ENCODE results near the gene CYB5R4. TPM values are rescaled to one million over a fixed set of nuclear protein-coding genes. Genes with fewer than 3 reads are reported as not detected.

Gene CYB5R4
- total and polyA plus RNA-seq, 2 donors (not counting 1 experiment from before 2014, with no cell fraction given) = 11.8 to 39.6 TPM

DNA sequence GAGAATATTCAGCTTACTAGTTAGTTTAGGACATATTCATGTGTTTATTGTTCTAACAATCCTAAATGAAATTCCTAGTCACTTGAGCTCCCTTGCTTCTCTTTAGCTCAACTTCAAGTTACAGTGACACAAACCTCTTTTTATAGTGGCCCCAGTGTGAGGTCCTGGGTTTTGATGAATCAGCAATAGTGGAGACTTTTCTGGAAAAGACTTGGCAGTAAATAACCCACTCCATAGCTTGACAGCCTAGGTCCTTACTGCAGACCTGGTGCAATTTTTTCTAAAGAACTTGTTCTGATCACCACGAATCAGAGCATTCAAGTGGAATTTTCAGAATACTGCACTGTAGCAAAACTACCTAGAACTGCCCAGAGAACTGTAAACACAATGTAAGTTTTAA lies 13.2 kb upstream of the CYB5R4 start:
- H3K27ac Mint-ChIP-seq = no peak overlapping the region
- 20% methylated on average over 1 of the region's 1 CpG for WGBS (ENCODE audit: insufficient coverage)
- Histone ChIP-seq H3K27ac (ENCODE audit: low read length in 2 of 2) (no peak overlapping the region), H3K4me3 (ENCODE audit: control extremely low read depth in 1 of 5, extremely low read depth in 1 of 5, insufficient read depth in 1 of 5, low read depth in 2 of 5, low read length in 4 of 5) (no peak overlapping the region), H3K9ac (ENCODE audit: low read length) (no peak overlapping the region), H4K20me1 (ENCODE audit: control insufficient read depth, insufficient read depth, low read length, poor library complexity, severe bottlenecking) (no peaks in the 10 kb centered on the region), H3K4me1 (ENCODE audit: control insufficient read depth in 2 of 2, insufficient read depth in 2 of 2, low read length in 2 of 2) (no peaks in the 10 kb centered on the region), H3K36me3 (replicated peaks in 1 of 2; ENCODE audit: control extremely low read depth in 1 of 2, control insufficient read depth in 1 of 2, extremely low read depth in 1 of 2, insufficient read depth in 2 of 2, low read length in 1 of 2) (no peaks in the 10 kb centered on the region), H3K4me2 (replicated peaks; ENCODE audit: low read depth, low read length, poor library complexity, severe bottlenecking) (no peak overlapping the region), H3K79me2 (ENCODE audit: control insufficient read depth, insufficient read depth, low read length) (no peaks in the 10 kb centered on the region), H3K9me3 (ENCODE audit: control extremely low read depth in 1 of 3, control insufficient read depth in 2 of 3, insufficient read depth in 1 of 3, low read length in 2 of 3) (peaks cover 0 to 1% (median 0%) of the 10 kb centered on the region in 3 donors), H3K27me3 (replicated peaks in 1 of 4; ENCODE audit: control extremely low read depth in 1 of 4, control insufficient read depth in 3 of 4, insufficient read depth in 4 of 4, low read length in 3 of 4) (peaks cover 0 to 8% (median 1%) of the 10 kb centered on the region in 4 experiments), H2AFZ (ENCODE audit: insufficient read depth, low read depth, low read length, poor library complexity, severe bottlenecking) (no peak overlapping the region)
- DNase-seq (no peak), ATAC-seq (ENCODE audit: low read depth) (no peak)
- CTCF ChIA-PET = interaction anchor here (1.0 kb wide), 1 partner anchor 123 kb away, joined by 3 read pairs; no protein-coding TSS in a partner anchor
- TF ChIP-seq, protein P1, sequence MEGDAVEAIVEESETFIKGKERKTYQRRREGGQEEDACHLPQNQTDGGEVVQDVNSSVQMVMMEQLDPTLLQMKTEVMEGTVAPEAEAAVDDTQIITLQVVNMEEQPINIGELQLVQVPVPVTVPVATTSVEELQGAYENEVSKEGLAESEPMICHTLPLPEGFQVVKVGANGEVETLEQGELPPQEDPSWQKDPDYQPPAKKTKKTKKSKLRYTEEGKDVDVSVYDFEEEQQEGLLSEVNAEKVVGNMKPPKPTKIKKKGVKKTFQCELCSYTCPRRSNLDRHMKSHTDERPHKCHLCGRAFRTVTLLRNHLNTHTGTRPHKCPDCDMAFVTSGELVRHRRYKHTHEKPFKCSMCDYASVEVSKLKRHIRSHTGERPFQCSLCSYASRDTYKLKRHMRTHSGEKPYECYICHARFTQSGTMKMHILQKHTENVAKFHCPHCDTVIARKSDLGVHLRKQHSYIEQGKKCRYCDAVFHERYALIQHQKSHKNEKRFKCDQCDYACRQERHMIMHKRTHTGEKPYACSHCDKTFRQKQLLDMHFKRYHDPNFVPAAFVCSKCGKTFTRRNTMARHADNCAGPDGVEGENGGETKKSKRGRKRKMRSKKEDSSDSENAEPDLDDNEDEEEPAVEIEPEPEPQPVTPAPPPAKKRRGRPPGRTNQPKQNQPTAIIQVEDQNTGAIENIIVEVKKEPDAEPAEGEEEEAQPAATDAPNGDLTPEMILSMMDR (IDR thresholded peaks at IDR 0.05) = no peak
- TF ChIP-seq EZH2 (IDR thresholded peaks at IDR 0.05; ENCODE audit: borderline replicate concordance, insufficient read depth, low read depth, low read length, poor library complexity, severe bottlenecking) = no peak
- POLR2A ChIA-PET = no interaction called here
- no peak overlapping the region for H3K4me3 Mint-ChIP-seq
- no peaks in the 10 kb centered on the region for H3K4me1 Mint-ChIP-seq
- intact Hi-C loops (cut with micrococcal nuclease) = no loop called here
- H3K27me3 Mint-ChIP-seq = peaks cover 33% of the 10 kb centered on the region
- peaks cover 4% of the 10 kb centered on the region for H3K9me3 Mint-ChIP-seq (ENCODE audit: insufficient read depth)

DNA sequence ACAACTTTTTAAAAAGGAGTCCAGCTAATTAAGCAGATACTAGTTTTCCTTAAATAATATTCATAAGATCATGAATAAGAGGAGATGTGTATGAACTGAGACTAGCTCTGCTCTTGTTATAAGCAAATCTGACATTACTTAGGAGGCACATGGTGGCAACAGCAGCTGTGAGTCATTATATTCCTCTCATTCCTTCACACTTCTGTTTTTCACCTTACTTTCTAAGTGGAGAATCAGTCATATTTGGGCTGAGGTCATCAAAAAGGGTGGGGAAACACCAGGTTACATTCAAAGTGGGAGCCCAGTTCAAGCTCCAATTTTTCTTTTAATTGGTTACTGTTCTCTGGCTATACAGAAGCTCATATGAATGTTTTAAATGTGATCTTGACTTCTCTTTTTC lies 12.3 kb upstream of the CYB5R4 start:
- intact Hi-C loops (cut with micrococcal nuclease) = no loop called here
- Histone ChIP-seq H3K36me3 (replicated peaks in 1 of 2; ENCODE audit: control extremely low read depth in 1 of 2, control insufficient read depth in 1 of 2, extremely low read depth in 1 of 2, insufficient read depth in 2 of 2, low read length in 1 of 2) (no peaks in the 10 kb centered on the region), H3K4me1 (ENCODE audit: control insufficient read depth in 2 of 2, insufficient read depth in 2 of 2, low read length in 2 of 2) (no peaks in the 10 kb centered on the region), H4K20me1 (ENCODE audit: control insufficient read depth, insufficient read depth, low read length, poor library complexity, severe bottlenecking) (no peaks in the 10 kb centered on the region), H3K9me3 (ENCODE audit: control extremely low read depth in 1 of 3, control insufficient read depth in 2 of 3, insufficient read depth in 1 of 3, low read length in 2 of 3) (no peaks in the 10 kb centered on the region), H3K27ac (ENCODE audit: low read length in 2 of 2) (no peak overlapping the region), H2AFZ (ENCODE audit: insufficient read depth, low read depth, low read length, poor library complexity, severe bottlenecking) (no peak overlapping the region), H3K79me2 (ENCODE audit: control insufficient read depth, insufficient read depth, low read length) (no peaks in the 10 kb centered on the region), H3K27me3 (replicated peaks in 1 of 4; ENCODE audit: control extremely low read depth in 1 of 4, control insufficient read depth in 3 of 4, insufficient read depth in 4 of 4, low read length in 3 of 4) (peaks cover 0 to 16% (median 8%) of the 10 kb centered on the region in 4 experiments), H3K4me2 (replicated peaks; ENCODE audit: low read depth, low read length, poor library complexity, severe bottlenecking) (no peak overlapping the region), H3K4me3 (ENCODE audit: control extremely low read depth in 1 of 5, extremely low read depth in 1 of 5, insufficient read depth in 1 of 5, low read depth in 2 of 5, low read length in 4 of 5) (no peak overlapping the region), H3K9ac (ENCODE audit: low read length) (no peak overlapping the region)
- TF ChIP-seq, protein P1 (IDR thresholded peaks at IDR 0.05) = no peak
- no peak for TF ChIP-seq EZH2 (IDR thresholded peaks at IDR 0.05; ENCODE audit: borderline replicate concordance, insufficient read depth, low read depth, low read length, poor library complexity, severe bottlenecking)
- DNase-seq (no peak), ATAC-seq (ENCODE audit: low read depth) (no peak)
- no peaks in the 10 kb centered on the region for H3K4me1 Mint-ChIP-seq
- no peak overlapping the region for H3K4me3 Mint-ChIP-seq
- ChIA-PET POLR2A (no interaction called here), CTCF (no interaction called here)
- no peak overlapping the region for H3K27ac Mint-ChIP-seq
- peaks cover 36% of the 10 kb centered on the region for H3K27me3 Mint-ChIP-seq
- peaks cover 2% of the 10 kb centered on the region for H3K9me3 Mint-ChIP-seq (ENCODE audit: insufficient read depth)
